EH (cell line): Measurements from ENCODE around the gene CRMP1.
"Not testable (repeated sequence)": the region's sequence is repeated elsewhere in the genome, so short reads cannot be mapped to it uniquely, and the experiment has no call there.

Source experiments
- DNase-seq: peaks from one replicate; pipeline ENCODE4 v3.0.0-alpha.2; 2015; ENCODE audit warnings: low read depth

CRMP1 gene

GRCh38 chr4:5856362-5856761, 36.5 kb downstream of the CRMP1 start:
- DNase-seq, result not testable (repeated sequence)

DNA sequence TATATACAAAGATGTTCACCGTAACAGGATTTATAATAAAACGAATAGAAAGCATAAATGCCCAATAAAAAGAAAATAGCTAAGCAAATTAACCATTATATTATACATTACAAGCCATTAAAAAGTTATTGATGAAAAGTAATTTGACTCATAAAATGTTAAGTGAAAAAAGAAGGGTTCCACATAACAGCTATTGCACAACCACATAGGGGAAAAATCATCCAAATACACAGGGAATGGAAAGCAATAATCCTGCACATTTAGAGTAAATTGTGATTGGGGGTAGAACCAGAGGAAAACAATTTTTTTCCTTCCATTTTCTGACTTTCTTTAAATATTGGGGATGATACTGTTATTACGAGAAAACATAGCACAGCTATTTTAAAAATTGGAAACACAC, 38.0 kb downstream of the CRMP1 start:
- DNase-seq, result no peak

- DNase-seq, result no peak
Observed at GRCh38 chr4:5852523-5853202, 40.2 kb downstream of the CRMP1 start.

GRCh38 chr4:5851637-5852301, 41.1 kb downstream of the CRMP1 start:
- DNase-seq, result no peak

- no peak for DNase-seq
Observed at GRCh38 chr4:5845035-5845905, 47.6 kb downstream of the CRMP1 start.

- no peak for DNase-seq
Observed at GRCh38 chr4:5843573-5844530, 49.0 kb downstream of the CRMP1 start.

- no peak for DNase-seq
Observed at GRCh38 chr4:5842456-5842855, 50.4 kb downstream of the CRMP1 start.

GRCh38 chr4:5839751-5840674, 52.9 kb downstream of the CRMP1 start:
- no peak for DNase-seq

- DNase-seq, result no peak
Observed at GRCh38 chr4:5839332-5839731, 53.6 kb downstream of the CRMP1 start.

- DNase-seq, result not testable (repeated sequence)
Observed at GRCh38 chr4:5837483-5837882, 55.4 kb downstream of the CRMP1 start.

- DNase-seq, result no peak
Observed at GRCh38 chr4:5836943-5837342, 55.9 kb downstream of the CRMP1 start.

DNA sequence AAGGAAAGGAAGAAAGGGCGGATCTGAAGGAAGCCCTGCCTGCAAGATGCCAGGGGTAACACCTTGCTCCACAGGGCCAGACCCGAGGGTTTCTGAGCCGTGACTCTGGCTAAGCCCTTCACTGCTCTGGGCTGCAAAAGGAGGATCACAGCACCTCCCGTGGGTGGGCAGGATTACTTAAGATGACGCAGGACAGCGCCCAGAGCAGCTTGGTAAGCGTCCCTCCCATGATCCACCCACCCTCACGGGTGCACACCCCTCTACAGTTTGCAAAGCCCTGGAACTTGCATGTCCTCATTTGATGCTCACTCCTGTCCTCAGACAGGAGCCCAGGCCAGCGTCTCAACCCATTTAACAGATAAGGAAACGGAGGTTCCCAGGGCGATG, 64.9 kb downstream of the CRMP1 start:
- DNase-seq, result no peak

- DNase-seq, result peak; percentile 53
Observed at GRCh38 chr4:5827108-5828004, 65.5 kb downstream of the CRMP1 start.

DNA sequence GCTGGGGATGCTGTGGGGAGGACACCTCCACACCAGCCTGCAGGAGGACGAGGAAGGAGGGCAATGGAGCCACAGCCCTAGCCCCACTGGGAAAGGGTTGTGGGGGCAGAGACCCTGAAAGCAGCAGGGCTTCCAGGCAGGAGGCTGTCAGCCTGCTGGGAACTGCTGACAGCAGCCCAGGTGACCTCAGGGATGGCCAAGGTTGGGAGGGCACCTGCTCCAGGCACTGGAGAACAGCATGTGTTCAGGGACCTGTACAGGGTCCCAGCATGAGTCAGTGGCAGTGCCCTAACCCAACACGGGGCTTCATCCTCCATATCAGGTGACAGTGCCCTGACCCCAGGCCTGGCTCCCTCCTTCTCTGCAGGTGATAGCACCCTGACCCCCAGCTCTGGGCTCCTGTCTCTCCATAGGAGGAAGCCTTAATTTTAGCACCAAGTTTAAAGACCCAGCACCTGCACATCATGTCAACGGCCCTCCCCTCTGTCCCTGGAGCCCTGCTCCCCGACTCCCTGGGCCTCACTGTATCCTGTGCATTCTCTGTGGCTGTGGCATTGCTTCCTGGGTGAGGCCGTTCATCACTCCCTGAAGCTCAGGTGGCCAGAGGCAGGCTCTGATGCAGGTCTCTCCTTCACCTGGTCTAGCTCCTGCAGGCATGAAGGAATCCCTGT, 66.3 kb downstream of the CRMP1 start:
- no peak for DNase-seq

DNA sequence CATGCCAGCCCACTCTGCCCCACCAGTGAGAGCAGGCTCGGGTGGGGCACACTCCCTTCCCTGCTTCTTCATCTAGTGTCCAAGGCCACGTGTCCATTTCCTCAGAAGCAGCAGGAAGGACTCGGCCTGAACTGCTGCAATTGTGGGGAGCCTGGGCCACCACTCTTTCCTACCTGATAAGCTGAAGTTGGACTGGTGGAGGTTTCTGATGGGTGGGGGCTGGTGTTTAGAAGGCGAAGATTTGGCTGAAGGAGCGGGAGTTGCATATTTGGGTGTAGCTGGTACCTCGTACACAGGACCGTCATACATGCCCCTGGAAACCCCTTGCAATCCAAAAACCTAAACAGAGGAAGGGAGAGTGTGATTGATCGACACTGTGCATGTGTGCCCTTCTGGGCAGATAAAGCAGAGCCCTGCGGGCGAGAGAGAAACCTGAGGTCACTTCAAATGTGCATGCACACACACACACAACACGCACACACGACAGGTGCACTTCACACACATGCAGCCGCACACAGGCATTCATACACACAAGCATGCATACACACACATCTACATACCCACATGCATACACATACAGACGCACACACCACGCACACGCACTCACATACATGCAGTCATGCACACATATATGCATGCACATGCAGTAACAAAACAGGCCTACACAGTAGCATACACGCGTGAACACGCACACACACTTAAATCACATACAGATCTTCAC, 67.4 kb downstream of the CRMP1 start:
- DNase-seq, result no peak

GRCh38 chr4:5824635-5825034, 68.3 kb downstream of the CRMP1 start:
- peak; percentile 50 for DNase-seq

GRCh38 chr4:5824227-5824626, 68.7 kb downstream of the CRMP1 start:
- no peak for DNase-seq

GRCh38 chr4:5823542-5824211, 69.2 kb downstream of the CRMP1 start:
- no peak for DNase-seq
